ENCODE data around the gene IGSF9B. TPM values are rescaled to one million over a fixed set of nuclear protein-coding genes. Genes with fewer than 3 reads are reported as not detected.

The IGSF9B gene
- total RNA-seq, 3 donors from 2014 or later (not counting 1 experiment from before 2014, with no cell fraction given) = 2.2 to 6.1 (median 4.3) TPM

- TF ChIP-seq CTCF (IDR thresholded peaks at IDR 0.05) = no peak
- no peaks in the 10 kb centered on the region for H3K27me3 ChIP-seq (ENCODE audit: control insufficient read depth, insufficient read depth, low read length)
- no peaks in the 10 kb centered on the region for H3K36me3 ChIP-seq (ENCODE audit: control insufficient read depth, insufficient read depth, low read length)
- no peak overlapping the region for H3K4me3 ChIP-seq (ENCODE audit: low read length)
- H3K9me3 Mint-ChIP-seq = no peaks in the 10 kb centered on the region
- no peaks in the 10 kb centered on the region for H3K4me1 ChIP-seq (ENCODE audit: control insufficient read depth, insufficient read depth, low read length)
- no peaks in the 10 kb centered on the region for H3K36me3 Mint-ChIP-seq
- DNase-seq (no peak), ATAC-seq (no peak)
- H3K4me3 Mint-ChIP-seq = no peak overlapping the region
- H3K27ac ChIP-seq (ENCODE audit: low read length) = no peak overlapping the region
- peaks cover 0 to under 1% of the 10 kb centered on the region in 2 donors for H3K27me3 Mint-ChIP-seq (ENCODE audit: low read depth in 2 of 2)
- no peaks in the 10 kb centered on the region for H3K4me1 Mint-ChIP-seq
- no peaks in the 10 kb centered on the region for H3K9me3 ChIP-seq (ENCODE audit: control insufficient read depth, insufficient read depth, low read length)
- intact Hi-C loops (cut with micrococcal nuclease) = no loop called here
- 91% methylated on average over 9 of the region's 9 CpGs for WGBS (ENCODE audit: insufficient coverage)
- no peak overlapping the region for H3K27ac Mint-ChIP-seq
Observed at GRCh38 chr11:133900176-133901105, 56.3 kb downstream of the IGSF9B start.

- no peak for TF ChIP-seq CTCF (IDR thresholded peaks at IDR 0.05)
- no peaks in the 10 kb centered on the region for H3K36me3 Mint-ChIP-seq
- no peak overlapping the region for H3K4me3 Mint-ChIP-seq
- peaks cover 0 to 10% of the 10 kb centered on the region in 2 donors for H3K27me3 Mint-ChIP-seq (ENCODE audit: low read depth in 2 of 2)
- Histone ChIP-seq H3K4me3 (ENCODE audit: low read length) (no peak overlapping the region), H3K36me3 (ENCODE audit: control insufficient read depth, insufficient read depth, low read length) (no peaks in the 10 kb centered on the region), H3K27ac (ENCODE audit: low read length) (no peak overlapping the region), H3K27me3 (ENCODE audit: control insufficient read depth, insufficient read depth, low read length) (no peaks in the 10 kb centered on the region), H3K4me1 (ENCODE audit: control insufficient read depth, insufficient read depth, low read length) (no peaks in the 10 kb centered on the region), H3K9me3 (ENCODE audit: control insufficient read depth, insufficient read depth, low read length) (no peaks in the 10 kb centered on the region)
- intact Hi-C loops (cut with micrococcal nuclease) = no loop called here
- H3K27ac Mint-ChIP-seq = no peak overlapping the region
- whole genome bisulfite sequencing (ENCODE audit: insufficient coverage) = 84% methylated on average over 4 of the region's 5 CpGs
- H3K4me1 Mint-ChIP-seq = no peaks in the 10 kb centered on the region
- DNase-seq = no peak
- no peak for ATAC-seq
- no peaks in the 10 kb centered on the region for H3K9me3 Mint-ChIP-seq
Observed at GRCh38 chr11:133898770-133899115, 58.0 kb downstream of the IGSF9B start.

- H3K36me3 ChIP-seq (ENCODE audit: control insufficient read depth, insufficient read depth, low read length) = no peaks in the 10 kb centered on the region
- no peaks in the 10 kb centered on the region for H3K9me3 ChIP-seq (ENCODE audit: control insufficient read depth, insufficient read depth, low read length)
- no peaks in the 10 kb centered on the region for H3K36me3 Mint-ChIP-seq
- H3K27me3 ChIP-seq (ENCODE audit: control insufficient read depth, insufficient read depth, low read length) = no peaks in the 10 kb centered on the region
- no peaks in the 10 kb centered on the region for H3K4me1 ChIP-seq (ENCODE audit: control insufficient read depth, insufficient read depth, low read length)
- ATAC-seq (no peak), DNase-seq (no peak)
- no peak overlapping the region for H3K4me3 ChIP-seq (ENCODE audit: low read length)
- H3K27ac Mint-ChIP-seq = no peak overlapping the region
- H3K4me3 Mint-ChIP-seq = no peak overlapping the region
- no peak for TF ChIP-seq CTCF (IDR thresholded peaks at IDR 0.05)
- 80% methylated on average over 12 of the region's 17 CpGs for WGBS (ENCODE audit: insufficient coverage)
- intact Hi-C loops (cut with micrococcal nuclease) = no loop called here
- H3K4me1 Mint-ChIP-seq = no peaks in the 10 kb centered on the region
- H3K27me3 Mint-ChIP-seq (ENCODE audit: low read depth in 2 of 2) = peaks cover 0 to 10% of the 10 kb centered on the region in 2 donors
- no peak overlapping the region for H3K27ac ChIP-seq (ENCODE audit: low read length)
- no peaks in the 10 kb centered on the region for H3K9me3 Mint-ChIP-seq
Observed at GRCh38 chr11:133898031-133898769, 58.6 kb downstream of the IGSF9B start.
